SK-N-SH (cell line): ENCODE results near the gene KCNJ5. TPM values are rescaled to one million over a fixed set of nuclear protein-coding genes. Genes with fewer than 3 reads are reported as not detected.
A peak's percentile ranks its signal among the peaks of the same experiment; 100 is the strongest.

Experiments used
- CTCF ChIA-PET: fragments of 300-600, 350-600 bp; formaldehyde crosslinking; extraction: SDS; loops from one replicate; lab custom pipeline; 2021; lab: Yijun Ruan, JAX
- POLR2A ChIA-PET: fragments of 350-600 bp; sonication (Branson Sonifier 250); formaldehyde crosslinking; extraction: SDS; loops from one replicate; lab custom pipeline; 2020; ENCODE audit warnings: antibody characterized with exemption, inconsistent platforms; lab: Yijun Ruan, JAX
- DNase-seq: peaks from one replicate; pipeline ENCODE4 v3.0.0; 2012
- H2AFZ ChIP-seq: fragments of 200-600 bp; sonication (generic); 2 replicates; pipeline ENCODE4 v1.8.1; 2016; ENCODE audit warnings: antibody characterized with exemption, mild to moderate bottlenecking, low read depth
- H3F3A ChIP-seq: fragments of 200-600 bp; sonication (generic); replicated peaks from 2 replicates; pipeline ENCODE3; 2016; ENCODE audit warnings: antibody characterized with exemption, mild to moderate bottlenecking; ENCODE audit not compliant: insufficient read depth
- H3K27ac ChIP-seq, 2 experiments: fragments of 200-500 bp in 1 of 2; fragments of 200-600 bp in 1 of 2; sonication (Bioruptor generic) in 1 of 2; sonication (generic), shearing (Covaris generic) in 1 of 2; 2 replicates each; pipeline versions ENCODE4 v1.5.1 to v1.6.1; 2014 to 2016; ENCODE audit warnings: low read depth in 2 of 2, inconsistent platforms in 1 of 2, low read length in 1 of 2, mild to moderate bottlenecking in 1 of 2, mixed read lengths in 1 of 2
- H3K27me3 ChIP-seq: fragments of 200-600 bp; sonication (generic), shearing (Covaris generic); 2 replicates; pipeline ENCODE4 v1.6.1; 2016; ENCODE audit warnings: mixed run types; ENCODE audit not compliant: insufficient read depth
- H3K36me3 ChIP-seq, 2 experiments: fragments of 200-500 bp in 1 of 2; fragments of 200-600 bp in 1 of 2; sonication (Bioruptor generic) in 1 of 2; sonication (generic) in 1 of 2; replicated peaks in 1 of 2; 2 replicates each; pipeline versions ENCODE3 to v1.5.1; 2014 to 2016; ENCODE audit warnings: low read length in 1 of 2, mild to moderate bottlenecking in 1 of 2; ENCODE audit not compliant: insufficient read depth in 2 of 2, control insufficient read depth in 1 of 2
- H3K4me1 ChIP-seq, 2 experiments: fragments of 200-500 bp in 1 of 2; fragments of 200-600 bp in 1 of 2; sonication (Bioruptor generic) in 1 of 2; sonication (generic), shearing (Covaris generic) in 1 of 2; 2 replicates each; pipeline versions ENCODE4 v1.5.1 to v1.6.1; 2014 to 2016; ENCODE audit warnings: low read depth in 1 of 2, low read length in 1 of 2, mixed run types in 1 of 2; ENCODE audit not compliant: insufficient read depth in 2 of 2, control insufficient read depth in 1 of 2
- H3K4me2 ChIP-seq: fragments of 200-600 bp; sonication (generic), shearing (Covaris generic); 2 replicates; pipeline ENCODE4 v1.6.1; 2017; ENCODE audit warnings: mixed run types
- H3K4me3 ChIP-seq, 2 experiments: fragments of 200-500 bp in 1 of 2; fragments of 200-600 bp in 1 of 2; sonication (Bioruptor generic) in 1 of 2; sonication (generic), shearing (Covaris generic) in 1 of 2; 2 replicates each; pipeline versions ENCODE4 v1.5.1 to v1.8.1; 2014 to 2016; ENCODE audit warnings: low read depth in 2 of 2, inconsistent platforms in 1 of 2, low read length in 1 of 2, mild to moderate bottlenecking in 1 of 2, mixed read lengths in 1 of 2, moderate library complexity in 1 of 2
- H3K79me2 ChIP-seq: fragments of 200-600 bp; sonication (generic); 2 replicates; pipeline ENCODE4 v1.8.1; 2017; ENCODE audit warnings: mild to moderate bottlenecking; ENCODE audit not compliant: insufficient read depth
- H3K9ac ChIP-seq: fragments of 200-600 bp; sonication (generic); 2 replicates; pipeline ENCODE4 v1.6.1; 2017; ENCODE audit warnings: mixed run types
- H3K9me2 ChIP-seq: fragments of 200-600 bp; sonication (generic); 2 replicates; pipeline ENCODE4 v1.6.1; 2017; ENCODE audit warnings: mixed run types
- H3K9me3 ChIP-seq: fragments of 200-600 bp; sonication (generic); 2 replicates; pipeline ENCODE4 v1.6.1; 2017; ENCODE audit warnings: mixed run types, mild to moderate bottlenecking, moderate library complexity
- H4K20me1 ChIP-seq: fragments of 200-600 bp; sonication (generic); 2 replicates; pipeline ENCODE4 v1.6.1; 2017; ENCODE audit warnings: mild to moderate bottlenecking, mixed run types; ENCODE audit not compliant: insufficient read depth
- FOSL2 ChIP-seq: IDR thresholded peaks from 2 replicates; pipeline ENCODE4 v1.4.0; 2012; ENCODE audit warnings: low read depth, mild to moderate bottlenecking, moderate library complexity, borderline replicate concordance
- FOXJ3 ChIP-seq: sonication (generic); formaldehyde crosslinking; IDR thresholded peaks from 2 replicates; pipeline ENCODE4 v1.5.1; 2020; ENCODE audit warnings: mild to moderate bottlenecking, missing genetic modification reagents
- FOXM1 ChIP-seq: IDR thresholded peaks from 2 replicates; pipeline ENCODE4 v1.4.0; 2012; ENCODE audit warnings: low read depth, mild to moderate bottlenecking
- GABPA ChIP-seq: IDR thresholded peaks from 2 replicates; pipeline ENCODE4 v1.4.0; 2012; ENCODE audit warnings: low read depth, mild to moderate bottlenecking
- GATA2 ChIP-seq: sonication (generic); formaldehyde crosslinking; IDR thresholded peaks from 2 replicates; pipeline ENCODE4 v1.5.0; 2020; ENCODE audit warnings: mild to moderate bottlenecking, missing genetic modification reagents
- JUND ChIP-seq: IDR thresholded peaks from 2 replicates; pipeline ENCODE4 v1.4.0; 2012
- MEF2A ChIP-seq: IDR thresholded peaks from 2 replicates; pipeline ENCODE4 v1.4.0; 2012; ENCODE audit warnings: low read depth, borderline replicate concordance
- MXI1 ChIP-seq: IDR thresholded peaks from 2 replicates; pipeline ENCODE4 v1.6.1; 2012; ENCODE audit warnings: mild to moderate bottlenecking, low read depth, low read length, improper control_type of control experiment
- POLR2AphosphoS5 ChIP-seq: IDR thresholded peaks from 2 replicates; pipeline ENCODE4 v1.6.1; 2012; ENCODE audit warnings: low read depth, low read length
- RAD21 ChIP-seq: IDR thresholded peaks from 2 replicates; pipeline ENCODE4 v1.6.1; 2012; ENCODE audit warnings: mild to moderate bottlenecking, low read length
- RCOR1 ChIP-seq: fragments of 150-350 bp; IDR thresholded peaks from 2 replicates; pipeline ENCODE4 v1.6.1; 2017; ENCODE audit warnings: antibody characterized with exemption, low read length
- RFX5 ChIP-seq: IDR thresholded peaks from 2 replicates; pipeline ENCODE4 v1.6.1; 2012; ENCODE audit warnings: mild to moderate bottlenecking, improper control_type of control experiment, low read length
- RXRA ChIP-seq: IDR thresholded peaks from 2 replicates; pipeline ENCODE4 v1.4.0; 2012; ENCODE audit warnings: low read depth, mild to moderate bottlenecking, borderline replicate concordance
- SIN3A ChIP-seq: IDR thresholded peaks from 2 replicates; pipeline ENCODE4 v1.6.1; 2012; ENCODE audit warnings: low read depth, mild to moderate bottlenecking, low read length, moderate library complexity, borderline replicate concordance
- TCF12 ChIP-seq: IDR thresholded peaks from 2 replicates; pipeline ENCODE4 v1.4.0; 2012
- TEAD4 ChIP-seq: IDR thresholded peaks from 2 replicates; pipeline ENCODE4 v1.4.0; 2012; ENCODE audit warnings: mild to moderate bottlenecking, borderline replicate concordance; ENCODE audit not compliant: insufficient read depth
- YY1 ChIP-seq: IDR thresholded peaks from 2 replicates; pipeline ENCODE4 v1.4.0; 2012; ENCODE audit warnings: low read depth, mild to moderate bottlenecking
- WGBS: methylation state at CpG from one replicate; pipeline ENCODE4 v1.1.6; 2017; ENCODE audit warnings: low lambda C conversion rate; 5-methylcytosine and 5-hydroxymethylcytosine counted together
- polyA plus RNA-seq, 3 experiments: library from polyadenylated mRNA; depleted of rRNA; stranded (reverse); fragments of >200 nt; gene quantifications; 2 replicates each; pipeline ENCODE4 v1.2.3, GENCODE V29; 2012
- TF ChIP-seq, protein P1 (sequence below): fragments of 150-350 bp; IDR thresholded peaks from 2 replicates; pipeline ENCODE4 v1.6.1; 2017; ENCODE audit warnings: antibody characterized with exemption, low read length, low read depth, borderline replicate concordance
- TF ChIP-seq, protein P2 (sequence below): fragments of 150-350 bp; IDR thresholded peaks from 2 replicates; pipeline ENCODE4 v1.6.1; 2016; ENCODE audit warnings: mild to moderate bottlenecking, low read depth, low read length
- TF ChIP-seq, protein P3 (sequence below): fragments of 200-600 bp; sonication (generic); IDR thresholded peaks from 2 replicates; pipeline ENCODE4 v1.6.1; 2017; ENCODE audit warnings: antibody characterized with exemption, mild to moderate bottlenecking, moderate library complexity

The KCNJ5 gene
- polyA plus RNA-seq, 1 of the 3 experiments (the other 2 are of a cell fraction), result 0.03 TPM

DNA sequence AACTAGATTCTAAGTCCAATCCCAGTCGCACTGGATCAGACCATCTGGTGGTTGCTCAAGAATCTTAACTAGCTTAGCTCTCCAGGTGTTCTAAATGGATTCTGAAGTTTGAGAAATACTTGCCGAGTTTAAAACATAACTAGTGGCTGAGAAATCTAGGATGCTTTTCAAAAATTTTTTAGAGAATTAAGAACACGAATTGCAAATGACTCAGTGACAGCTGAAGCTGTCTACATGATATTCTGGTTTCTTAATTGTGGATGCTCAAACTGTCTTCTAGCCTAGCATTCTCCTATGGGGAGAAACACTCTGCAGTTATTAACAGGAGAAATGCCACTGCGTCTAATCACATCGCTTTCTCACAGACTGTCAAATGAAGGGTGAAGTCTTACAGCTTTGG lies 71.7 kb downstream of the KCNJ5 start:
- Histone ChIP-seq H3K79me2 (no peaks in the 10 kb centered on the region), H3K4me1 (peaks cover 0 to 6% of the 10 kb centered on the region in 2 experiments; a peak in 2 of 4 replicates), H3K9me2 (no peaks in the 10 kb centered on the region), H3K4me3 (no peak overlapping the region), H3K36me3 (peaks cover under 1 to 8% of the 10 kb centered on the region in 2 experiments), H4K20me1 (no peaks in the 10 kb centered on the region)
- 93% methylated on average over 5 of the region's 5 CpGs for WGBS
- DNase-seq, result no peak
- TF ChIP-seq, protein P1, sequence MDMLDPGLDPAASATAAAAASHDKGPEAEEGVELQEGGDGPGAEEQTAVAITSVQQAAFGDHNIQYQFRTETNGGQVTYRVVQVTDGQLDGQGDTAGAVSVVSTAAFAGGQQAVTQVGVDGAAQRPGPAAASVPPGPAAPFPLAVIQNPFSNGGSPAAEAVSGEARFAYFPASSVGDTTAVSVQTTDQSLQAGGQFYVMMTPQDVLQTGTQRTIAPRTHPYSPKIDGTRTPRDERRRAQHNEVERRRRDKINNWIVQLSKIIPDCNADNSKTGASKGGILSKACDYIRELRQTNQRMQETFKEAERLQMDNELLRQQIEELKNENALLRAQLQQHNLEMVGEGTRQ, result no peak
- no peak for TF ChIP-seq TCF12
- TF ChIP-seq RXRA, result no peak
- TF ChIP-seq RCOR1, result no peak
- TF ChIP-seq RAD21, result no peak
- TF ChIP-seq GATA2 (CRISPR knock-in tag), result no peak
- no peak for TF ChIP-seq YY1
- TF ChIP-seq POLR2AphosphoS5, result no peak
- no peak for TF ChIP-seq RFX5
- TF ChIP-seq MEF2A, result no peak
- TF ChIP-seq, all 33 proteins: peak for 0
- Histone ChIP-seq H3F3A (no peaks in the 10 kb centered on the region), H3K27ac (no peak overlapping the region), H3K9ac (no peak overlapping the region), H2AFZ (no peak overlapping the region), H3K9me3 (no peaks in the 10 kb centered on the region), H3K27me3 (no peaks in the 10 kb centered on the region), H3K4me2 (no peak overlapping the region)
- ChIA-PET CTCF (interaction anchor here (1.1 to 34.0 kb wide), 2 partner anchors 56 to 73 kb away, joined by 3 to 872 read pairs; partner anchors contain the start of gene KCNJ5), POLR2A (no interaction called here)

DNA sequence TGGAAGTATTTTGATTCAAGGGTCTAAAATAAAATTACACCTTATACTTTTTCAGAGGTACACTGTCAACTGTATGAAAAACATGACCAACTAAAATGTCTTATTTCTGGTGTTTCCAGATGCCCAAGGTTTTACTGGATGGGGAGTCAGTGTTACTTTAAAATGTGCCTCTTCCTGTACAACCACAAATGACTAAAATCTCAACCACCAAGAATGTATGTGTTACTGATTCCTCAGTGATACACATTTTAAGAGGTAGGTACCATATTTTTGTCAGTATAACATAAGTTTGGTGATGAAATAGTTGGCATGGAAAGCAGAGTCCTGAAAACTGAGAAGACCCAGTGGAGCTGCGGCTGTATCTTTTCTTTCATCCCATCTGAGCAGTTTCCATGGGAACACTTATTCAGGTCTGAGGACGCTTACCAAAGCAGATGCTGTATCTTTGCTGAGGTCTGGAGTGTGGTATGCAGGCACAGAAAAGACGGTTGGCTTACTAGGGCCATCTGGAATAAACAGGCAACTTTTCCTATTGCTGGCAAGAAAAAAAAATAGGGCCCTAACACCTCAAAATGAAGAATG lies 72.7 kb downstream of the KCNJ5 start:
- CTCF ChIA-PET, result interaction anchor here (1.3 to 34.0 kb wide), 2 partner anchors 8 to 74 kb away, joined by 5 to 872 read pairs; partner anchors contain the start of gene KCNJ5
- TF ChIP-seq, protein P1, result no peak
- TF ChIP-seq FOSL2, result no peak
- TF ChIP-seq RXRA, result no peak
- TF ChIP-seq MXI1, result no peak
- TF ChIP-seq FOXJ3 (CRISPR knock-in tag), result no peak
- no peak for TF ChIP-seq GABPA
- TF ChIP-seq TCF12, result no peak
- no peak for TF ChIP-seq FOXM1
- no peak for TF ChIP-seq YY1
- TF ChIP-seq JUND, result no peak
- no peak for TF ChIP-seq TEAD4
- TF ChIP-seq, protein P2, sequence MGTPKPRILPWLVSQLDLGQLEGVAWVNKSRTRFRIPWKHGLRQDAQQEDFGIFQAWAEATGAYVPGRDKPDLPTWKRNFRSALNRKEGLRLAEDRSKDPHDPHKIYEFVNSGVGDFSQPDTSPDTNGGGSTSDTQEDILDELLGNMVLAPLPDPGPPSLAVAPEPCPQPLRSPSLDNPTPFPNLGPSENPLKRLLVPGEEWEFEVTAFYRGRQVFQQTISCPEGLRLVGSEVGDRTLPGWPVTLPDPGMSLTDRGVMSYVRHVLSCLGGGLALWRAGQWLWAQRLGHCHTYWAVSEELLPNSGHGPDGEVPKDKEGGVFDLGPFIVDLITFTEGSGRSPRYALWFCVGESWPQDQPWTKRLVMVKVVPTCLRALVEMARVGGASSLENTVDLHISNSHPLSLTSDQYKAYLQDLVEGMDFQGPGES, result no peak
- TF ChIP-seq, protein P3, sequence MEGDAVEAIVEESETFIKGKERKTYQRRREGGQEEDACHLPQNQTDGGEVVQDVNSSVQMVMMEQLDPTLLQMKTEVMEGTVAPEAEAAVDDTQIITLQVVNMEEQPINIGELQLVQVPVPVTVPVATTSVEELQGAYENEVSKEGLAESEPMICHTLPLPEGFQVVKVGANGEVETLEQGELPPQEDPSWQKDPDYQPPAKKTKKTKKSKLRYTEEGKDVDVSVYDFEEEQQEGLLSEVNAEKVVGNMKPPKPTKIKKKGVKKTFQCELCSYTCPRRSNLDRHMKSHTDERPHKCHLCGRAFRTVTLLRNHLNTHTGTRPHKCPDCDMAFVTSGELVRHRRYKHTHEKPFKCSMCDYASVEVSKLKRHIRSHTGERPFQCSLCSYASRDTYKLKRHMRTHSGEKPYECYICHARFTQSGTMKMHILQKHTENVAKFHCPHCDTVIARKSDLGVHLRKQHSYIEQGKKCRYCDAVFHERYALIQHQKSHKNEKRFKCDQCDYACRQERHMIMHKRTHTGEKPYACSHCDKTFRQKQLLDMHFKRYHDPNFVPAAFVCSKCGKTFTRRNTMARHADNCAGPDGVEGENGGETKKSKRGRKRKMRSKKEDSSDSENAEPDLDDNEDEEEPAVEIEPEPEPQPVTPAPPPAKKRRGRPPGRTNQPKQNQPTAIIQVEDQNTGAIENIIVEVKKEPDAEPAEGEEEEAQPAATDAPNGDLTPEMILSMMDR, result no peak
- TF ChIP-seq SIN3A, result no peak
- POLR2A ChIA-PET, result no interaction called here
- Histone ChIP-seq H3K9me3 (no peaks in the 10 kb centered on the region), H3K79me2 (no peaks in the 10 kb centered on the region), H3K27me3 (no peaks in the 10 kb centered on the region), H3K9me2 (no peaks in the 10 kb centered on the region), H2AFZ (no peak overlapping the region), H3K36me3 (peaks cover 4 to 9% of the 10 kb centered on the region in 2 experiments), H3K4me1 (peaks cover 0 to 6% of the 10 kb centered on the region in 2 experiments; a peak in 2 of 4 replicates), H3F3A (no peaks in the 10 kb centered on the region), H3K4me3 (no peak overlapping the region), H3K4me2 (no peak overlapping the region), H3K9ac (no peak overlapping the region), H3K27ac (no peak overlapping the region), H4K20me1 (no peaks in the 10 kb centered on the region)
- WGBS, result 57% methylated on average over 3 of the region's 3 CpGs
- DNase-seq, result peak; percentile 53
